SK-N-SH treated with all-trans-retinoic acid at 6 μM for 48 hours (cell line): ENCODE data around the gene PIGW.

Experiments
- ARNTL ChIP-seq: fragments of 450-650 bp; formaldehyde crosslinking; IDR thresholded peaks from 2 replicates; pipeline ENCODE4 v1.5.0; 2020; ENCODE audit warnings: low read depth, mild to moderate bottlenecking, moderate library complexity, borderline replicate concordance
- CREB5 ChIP-seq: fragments of 250-450 bp; sonication (Bioruptor Pico); IDR thresholded peaks from 2 replicates; pipeline ENCODE4 v1.5.1; 2020; ENCODE audit warnings: low read depth, mild to moderate bottlenecking, moderate library complexity
- OSR1 ChIP-seq: fragments of 250-450 bp; sonication (Bioruptor Pico); IDR thresholded peaks from 2 replicates; pipeline ENCODE4 v1.8.0; 2022; ENCODE audit warnings: moderate library complexity, mild to moderate bottlenecking, inconsistent platforms
- RARB ChIP-seq: fragments of 250-450 bp; sonication (Bioruptor Pico); IDR thresholded peaks from 2 replicates; pipeline ENCODE4 v1.8.0; 2021; ENCODE audit warnings: mild to moderate bottlenecking, moderate library complexity
- TCF4 ChIP-seq: fragments of 250-450 bp; sonication (Bioruptor Pico); IDR thresholded peaks from 2 replicates; pipeline ENCODE4 v1.8.0; 2021; ENCODE audit warnings: mild to moderate bottlenecking, moderate library complexity, borderline replicate concordance
- ZC3H10 ChIP-seq: fragments of 250-450 bp; sonication (Bioruptor Pico); IDR thresholded peaks from 2 replicates; pipeline ENCODE4 v1.5.1; 2021; ENCODE audit warnings: mild to moderate bottlenecking, moderate library complexity
- ZFP3 ChIP-seq: fragments of 250-450 bp; sonication (Bioruptor Pico); IDR thresholded peaks from 2 replicates; pipeline ENCODE4 v1.5.0; 2020; ENCODE audit warnings: mild to moderate bottlenecking, moderate library complexity
- ZNF70 ChIP-seq: fragments of 450-650 bp; formaldehyde crosslinking; IDR thresholded peaks from 2 replicates; pipeline ENCODE4 v1.5.0; 2020; ENCODE audit warnings: mild to moderate bottlenecking, moderate library complexity
- ZNF8 ChIP-seq: fragments of 450-650 bp; formaldehyde crosslinking; IDR thresholded peaks from 2 replicates; pipeline ENCODE4 v1.5.0; 2020; ENCODE audit warnings: mild to moderate bottlenecking, moderate library complexity
- TF ChIP-seq, protein P1 (sequence below): fragments of 250-450 bp; sonication (Bioruptor Pico); IDR thresholded peaks from 2 replicates; pipeline ENCODE4 v1.5.1; 2021; ENCODE audit warnings: mild to moderate bottlenecking, moderate library complexity
- TF ChIP-seq, protein P2 (sequence below): fragments of 250-450 bp; sonication (Bioruptor Pico); IDR thresholded peaks from 2 replicates; pipeline ENCODE4 v1.8.0; 2020; ENCODE audit warnings: mild to moderate bottlenecking, moderate library complexity, borderline replicate concordance
- TF ChIP-seq, protein P3 (sequence below): fragments of 250-450 bp; sonication (Bioruptor Pico); IDR thresholded peaks from 2 replicates; pipeline ENCODE4 v1.8.0; 2021; ENCODE audit warnings: low read depth, mild to moderate bottlenecking, moderate library complexity, borderline replicate concordance

DNA sequence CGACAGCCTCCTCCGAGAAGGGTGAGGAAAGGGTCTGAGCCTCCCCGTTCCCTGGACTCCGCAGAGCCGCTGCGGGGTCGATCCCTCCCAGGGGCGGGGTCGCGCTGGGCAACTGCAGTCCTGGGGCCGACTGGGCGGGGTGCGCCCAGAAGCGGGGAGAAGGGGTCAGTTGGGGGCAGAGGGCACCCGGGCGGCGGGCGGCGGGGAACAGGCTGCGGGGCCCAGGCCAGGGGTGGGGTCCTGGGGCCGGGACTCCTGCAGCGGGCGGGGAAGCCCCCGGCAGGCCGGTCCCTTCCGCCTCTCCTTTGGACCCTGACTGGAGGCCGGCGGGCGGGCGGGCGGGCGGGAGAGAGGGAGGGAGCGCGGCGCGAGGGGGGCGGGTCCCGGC is 10.3 kb downstream of the PIGW start:
- TF ChIP-seq, protein P1, sequence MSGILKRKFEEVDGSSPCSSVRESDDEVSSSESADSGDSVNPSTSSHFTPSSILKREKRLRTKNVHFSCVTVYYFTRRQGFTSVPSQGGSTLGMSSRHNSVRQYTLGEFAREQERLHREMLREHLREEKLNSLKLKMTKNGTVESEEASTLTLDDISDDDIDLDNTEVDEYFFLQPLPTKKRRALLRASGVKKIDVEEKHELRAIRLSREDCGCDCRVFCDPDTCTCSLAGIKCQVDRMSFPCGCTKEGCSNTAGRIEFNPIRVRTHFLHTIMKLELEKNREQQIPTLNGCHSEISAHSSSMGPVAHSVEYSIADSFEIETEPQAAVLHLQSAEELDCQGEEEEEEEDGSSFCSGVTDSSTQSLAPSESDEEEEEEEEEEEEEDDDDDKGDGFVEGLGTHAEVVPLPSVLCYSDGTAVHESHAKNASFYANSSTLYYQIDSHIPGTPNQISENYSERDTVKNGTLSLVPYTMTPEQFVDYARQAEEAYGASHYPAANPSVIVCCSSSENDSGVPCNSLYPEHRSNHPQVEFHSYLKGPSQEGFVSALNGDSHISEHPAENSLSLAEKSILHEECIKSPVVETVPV (CRISPR knock-in tag): no peak
- TF ChIP-seq CREB5 (CRISPR knock-in tag) (no peak), ARNTL (CRISPR knock-in tag) (no peak), TCF4 (CRISPR knock-in tag) (no peak), OSR1 (CRISPR knock-in tag) (no peak), ZFP3 (no peak), ZNF8 (CRISPR knock-in tag) (no peak), RARB (CRISPR knock-in tag) (no peak), ZC3H10 (CRISPR knock-in tag) (no peak), ZNF70 (CRISPR knock-in tag) (no peak)
- TF ChIP-seq, protein P2, sequence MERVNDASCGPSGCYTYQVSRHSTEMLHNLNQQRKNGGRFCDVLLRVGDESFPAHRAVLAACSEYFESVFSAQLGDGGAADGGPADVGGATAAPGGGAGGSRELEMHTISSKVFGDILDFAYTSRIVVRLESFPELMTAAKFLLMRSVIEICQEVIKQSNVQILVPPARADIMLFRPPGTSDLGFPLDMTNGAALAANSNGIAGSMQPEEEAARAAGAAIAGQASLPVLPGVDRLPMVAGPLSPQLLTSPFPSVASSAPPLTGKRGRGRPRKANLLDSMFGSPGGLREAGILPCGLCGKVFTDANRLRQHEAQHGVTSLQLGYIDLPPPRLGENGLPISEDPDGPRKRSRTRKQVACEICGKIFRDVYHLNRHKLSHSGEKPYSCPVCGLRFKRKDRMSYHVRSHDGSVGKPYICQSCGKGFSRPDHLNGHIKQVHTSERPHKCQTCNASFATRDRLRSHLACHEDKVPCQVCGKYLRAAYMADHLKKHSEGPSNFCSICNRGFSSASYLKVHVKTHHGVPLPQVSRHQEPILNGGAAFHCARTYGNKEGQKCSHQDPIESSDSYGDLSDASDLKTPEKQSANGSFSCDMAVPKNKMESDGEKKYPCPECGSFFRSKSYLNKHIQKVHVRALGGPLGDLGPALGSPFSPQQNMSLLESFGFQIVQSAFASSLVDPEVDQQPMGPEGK (CRISPR knock-in tag): no peak
- TF ChIP-seq, protein P3, sequence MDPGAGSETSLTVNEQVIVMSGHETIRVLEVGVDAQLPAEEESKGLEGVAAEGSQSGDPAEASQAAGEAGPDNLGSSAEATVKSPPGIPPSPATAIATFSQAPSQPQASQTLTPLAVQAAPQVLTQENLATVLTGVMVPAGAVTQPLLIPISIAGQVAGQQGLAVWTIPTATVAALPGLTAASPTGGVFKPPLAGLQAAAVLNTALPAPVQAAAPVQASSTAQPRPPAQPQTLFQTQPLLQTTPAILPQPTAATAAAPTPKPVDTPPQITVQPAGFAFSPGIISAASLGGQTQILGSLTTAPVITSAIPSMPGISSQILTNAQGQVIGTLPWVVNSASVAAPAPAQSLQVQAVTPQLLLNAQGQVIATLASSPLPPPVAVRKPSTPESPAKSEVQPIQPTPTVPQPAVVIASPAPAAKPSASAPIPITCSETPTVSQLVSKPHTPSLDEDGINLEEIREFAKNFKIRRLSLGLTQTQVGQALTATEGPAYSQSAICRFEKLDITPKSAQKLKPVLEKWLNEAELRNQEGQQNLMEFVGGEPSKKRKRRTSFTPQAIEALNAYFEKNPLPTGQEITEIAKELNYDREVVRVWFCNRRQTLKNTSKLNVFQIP (CRISPR knock-in tag): no peak
